Nephron progenitor cell (in vitro differentiated cells): ENCODE measurements around the gene ZNF609.
"Not testable (repeated sequence)": the region's sequence is repeated elsewhere in the genome, so short reads cannot be mapped to it uniquely, and the experiment has no call there.

Experiments used
- DNase-seq: peaks from one replicate; pipeline ENCODE4 v3.0.0; 2021
- H3K27ac Mint-ChIP-seq: 2 replicates; pipeline ENCODE4 v1.8.0; 2021; ENCODE audit warnings: mild to moderate bottlenecking, moderate library complexity, mixed read lengths
- H3K27me3 Mint-ChIP-seq: 2 replicates; pipeline ENCODE4 v1.8.0; 2021; ENCODE audit warnings: mild to moderate bottlenecking, low read depth, mixed read lengths; ENCODE audit not compliant: poor library complexity
- H3K36me3 Mint-ChIP-seq: 2 replicates; pipeline ENCODE4 v1.8.0; 2021; ENCODE audit warnings: low read depth, mixed read lengths
- H3K4me1 Mint-ChIP-seq: 2 replicates; pipeline ENCODE4 v1.8.0; 2021; ENCODE audit warnings: mixed read lengths
- H3K4me3 Mint-ChIP-seq: 2 replicates; pipeline ENCODE4 v1.8.0; 2021; ENCODE audit warnings: mild to moderate bottlenecking, moderate library complexity, mixed read lengths
- H3K9me3 Mint-ChIP-seq: 2 replicates; pipeline ENCODE4 v1.8.0; 2021; ENCODE audit warnings: mild to moderate bottlenecking, moderate library complexity, mixed read lengths
- CTCF ChIP-seq: fragments of 200-600 bp; sonication (generic); IDR thresholded peaks from 2 replicates; pipeline ENCODE4 v1.5.0; 2021; ENCODE audit warnings: antibody characterized with exemption

ZNF609 gene

GRCh38 chr15:64629063-64629462 lies 168.7 kb downstream of the ZNF609 start:
- Mint-ChIP-seq H3K4me3 (no peak overlapping the region), H3K27ac (peak overlapping the region; percentile 29), H3K36me3 (peaks cover 48% of the 10 kb centered on the region), H3K4me1 (peaks cover 13% of the 10 kb centered on the region), H3K9me3 (no peaks in the 10 kb centered on the region), H3K27me3 (peaks cover 2% of the 10 kb centered on the region)
- DNase-seq = no peak
- TF ChIP-seq CTCF = no peak

GRCh38 chr15:64630396-64631107 lies 170.2 kb downstream of the ZNF609 start:
- Mint-ChIP-seq H3K4me3 (no peak overlapping the region), H3K27me3 (peaks cover 2% of the 10 kb centered on the region), H3K9me3 (no peaks in the 10 kb centered on the region), H3K4me1 (peaks cover 27% of the 10 kb centered on the region), H3K36me3 (peaks cover 43% of the 10 kb centered on the region), H3K27ac (peak overlapping the region; percentile 61)
- TF ChIP-seq CTCF = no peak
- DNase-seq = no peak

- H3K9me3 Mint-ChIP-seq = peaks cover 12% of the 10 kb centered on the region
- DNase-seq, H3K4me3 Mint-ChIP-seq, H3K27me3 Mint-ChIP-seq: not testable (repeated sequence)
- H3K36me3 Mint-ChIP-seq = peaks cover 47% of the 10 kb centered on the region
- peak overlapping the region; percentile 66 for H3K27ac Mint-ChIP-seq
- peaks cover 43% of the 10 kb centered on the region for H3K4me1 Mint-ChIP-seq
Observed at GRCh38 chr15:64632639-64633038, 172.3 kb downstream of the ZNF609 start.

- TF ChIP-seq CTCF = no peak
Observed at GRCh38 chr15:64633332-64633731, 173.0 kb downstream of the ZNF609 start.

GRCh38 chr15:64634027-64634426 lies 173.6 kb downstream of the ZNF609 start:
- peaks cover 20% of the 10 kb centered on the region for H3K9me3 Mint-ChIP-seq
- H3K4me1 Mint-ChIP-seq = peaks cover 43% of the 10 kb centered on the region
- TF ChIP-seq CTCF = no peak
- peaks cover 2% of the 10 kb centered on the region for H3K27me3 Mint-ChIP-seq
- H3K36me3 Mint-ChIP-seq = peaks cover 52% of the 10 kb centered on the region
- no peak for DNase-seq
- peak overlapping the region; percentile 95 for H3K27ac Mint-ChIP-seq
- H3K4me3 Mint-ChIP-seq = peak overlapping the region; percentile 59

More at GRCh38 chr15:64633332-64633731, 173.0 kb downstream of the ZNF609 start:
- no peak for DNase-seq
- Mint-ChIP-seq H3K4me1 (peaks cover 43% of the 10 kb centered on the region), H3K4me3 (no peak overlapping the region), H3K36me3 (peaks cover 54% of the 10 kb centered on the region), H3K27ac (peak overlapping the region; percentile 66), H3K9me3 (peaks cover 19% of the 10 kb centered on the region), H3K27me3 (peaks cover 2% of the 10 kb centered on the region)

- no peak for TF ChIP-seq CTCF
- Mint-ChIP-seq H3K9me3 (peaks cover 24% of the 10 kb centered on the region), H3K4me3 (peak overlapping the region; percentile 59), H3K27me3 (peaks cover 2% of the 10 kb centered on the region), H3K27ac (peak overlapping the region; percentile 95), H3K36me3 (peaks cover 51% of the 10 kb centered on the region), H3K4me1 (peaks cover 49% of the 10 kb centered on the region)
- peak; percentile 50 for DNase-seq
Observed at GRCh38 chr15:64634576-64635498, 174.5 kb downstream of the ZNF609 start.
